ENCODE results near the gene MTAP. TPM values are rescaled to one million over a fixed set of nuclear protein-coding genes. Genes with fewer than 3 reads are reported as not detected.
A peak's percentile ranks its signal among the peaks of the same experiment; 100 is the strongest.

The MTAP gene
- 10 to 100 TPM; 62.5 to 68.2 TPM for total RNA-seq

GRCh38 chr9:21802418-21803000 is at the start of gene MTAP:
Gene MTAP, plus strand, starts transcription at chr9:21802636. Its CDS starts 113 bp downstream, at chr9:21802749.
- no peaks in the 10 kb centered on the region for H3K9me3 Mint-ChIP-seq (ENCODE audit: insufficient read depth)
- H3K27ac Mint-ChIP-seq = peak within 1 kb of the TSS; percentile 99
- peak; percentile 86 for ATAC-seq
- H3K4me1 Mint-ChIP-seq (ENCODE audit: low read depth) = peaks cover 39% of the 10 kb centered on the region
- H3K4me3 Mint-ChIP-seq = peak within 1 kb of the TSS; percentile 99
- CTCF ChIA-PET = interaction anchor here (1.3 to 3.4 kb wide), 3 partner anchors 10 to 236 kb away, joined by 5 to 20 read pairs (median 15); no protein-coding TSS in a partner anchor
- DNase-seq = peak; percentile 76
- peaks cover 24% of the 10 kb centered on the region for H3K27me3 Mint-ChIP-seq (ENCODE audit: low read depth)
- H3K36me3 Mint-ChIP-seq (ENCODE audit: low read depth) = peaks cover 36% of the 10 kb centered on the region
- POLR2A ChIA-PET = interaction anchor here (0.7 kb wide), 1 partner anchor 662 kb away, joined by 3 read pairs; no protein-coding TSS in a partner anchor

- DNase-seq = no peak
- Mint-ChIP-seq H3K4me1 (ENCODE audit: low read depth) (no peaks in the 10 kb centered on the region), H3K27me3 (ENCODE audit: low read depth) (peaks cover 53% of the 10 kb centered on the region), H3K36me3 (ENCODE audit: low read depth) (no peaks in the 10 kb centered on the region), H3K4me3 (no peak overlapping the region), H3K9me3 (ENCODE audit: insufficient read depth) (no peaks in the 10 kb centered on the region), H3K27ac (no peak overlapping the region)
- CTCF ChIA-PET = no interaction called here
- no peak for ATAC-seq
- POLR2A ChIA-PET = no interaction called here
These were observed 48.9 kb upstream of the MTAP start for GRCh38 chr9:21753523-21753922.

GRCh38 chr9:21754741-21755140 is 47.7 kb upstream of the MTAP start:
- Mint-ChIP-seq H3K27me3 (ENCODE audit: low read depth) (peaks cover 56% of the 10 kb centered on the region), H3K4me1 (ENCODE audit: low read depth) (no peaks in the 10 kb centered on the region), H3K4me3 (no peak overlapping the region), H3K27ac (no peak overlapping the region), H3K36me3 (ENCODE audit: low read depth) (no peaks in the 10 kb centered on the region), H3K9me3 (ENCODE audit: insufficient read depth) (no peaks in the 10 kb centered on the region)
- ChIA-PET POLR2A (no interaction called here), CTCF (no interaction called here)
- ATAC-seq (no peak), DNase-seq (no peak)

GRCh38 chr9:21758540-21758939 is 43.9 kb upstream of the MTAP start:
- no peak for ATAC-seq
- CTCF ChIA-PET = no interaction called here
- peaks cover 60% of the 10 kb centered on the region for H3K27me3 Mint-ChIP-seq (ENCODE audit: low read depth)
- no peaks in the 10 kb centered on the region for H3K36me3 Mint-ChIP-seq (ENCODE audit: low read depth)
- H3K9me3 Mint-ChIP-seq (ENCODE audit: insufficient read depth) = no peaks in the 10 kb centered on the region
- POLR2A ChIA-PET = no interaction called here
- H3K27ac Mint-ChIP-seq = no peak overlapping the region
- no peak for DNase-seq
- no peak overlapping the region for H3K4me3 Mint-ChIP-seq
- peaks cover 19% of the 10 kb centered on the region for H3K4me1 Mint-ChIP-seq (ENCODE audit: low read depth)

- Mint-ChIP-seq H3K27ac (peak overlapping the region; percentile 1), H3K27me3 (ENCODE audit: low read depth) (peaks cover 57% of the 10 kb centered on the region)
These were observed 41.0 kb upstream of the MTAP start for GRCh38 chr9:21761309-21761901.

GRCh38 chr9:21762064-21762463 is 40.4 kb upstream of the MTAP start:
- H3K27me3 Mint-ChIP-seq (ENCODE audit: low read depth) = peaks cover 57% of the 10 kb centered on the region
- no peak overlapping the region for H3K27ac Mint-ChIP-seq
- CTCF ChIA-PET = no interaction called here

More at GRCh38 chr9:21761309-21761901, 41.0 kb upstream of the MTAP start:
- ChIA-PET CTCF (interaction anchor here (0.8 to 1.1 kb wide), 3 partner anchors 18 to 295 kb away, joined by 3 to 4 read pairs (median 3); no protein-coding TSS in a partner anchor), POLR2A (interaction anchor here (0.6 kb wide), 1 partner anchor 1591 kb away, joined by 4 read pairs; no protein-coding TSS in a partner anchor)
- H3K4me3 Mint-ChIP-seq = peak overlapping the region; percentile 25
- DNase-seq (peak; percentile 76), ATAC-seq (peak; percentile 97)
- H3K36me3 Mint-ChIP-seq (ENCODE audit: low read depth) = no peaks in the 10 kb centered on the region
- no peaks in the 10 kb centered on the region for H3K9me3 Mint-ChIP-seq (ENCODE audit: insufficient read depth)
- H3K4me1 Mint-ChIP-seq (ENCODE audit: low read depth) = peaks cover 19% of the 10 kb centered on the region

GRCh38 chr9:21764846-21765245 is 37.6 kb upstream of the MTAP start:
- ATAC-seq (no peak), DNase-seq (no peak)
- H3K4me3 Mint-ChIP-seq = no peak overlapping the region
- POLR2A ChIA-PET = no interaction called here
- H3K27ac Mint-ChIP-seq = no peak overlapping the region
- CTCF ChIA-PET = no interaction called here
- no peaks in the 10 kb centered on the region for H3K9me3 Mint-ChIP-seq (ENCODE audit: insufficient read depth)
- peaks cover 19% of the 10 kb centered on the region for H3K4me1 Mint-ChIP-seq (ENCODE audit: low read depth)
- peaks cover 57% of the 10 kb centered on the region for H3K27me3 Mint-ChIP-seq (ENCODE audit: low read depth)
- no peaks in the 10 kb centered on the region for H3K36me3 Mint-ChIP-seq (ENCODE audit: low read depth)

More at GRCh38 chr9:21762064-21762463, 40.4 kb upstream of the MTAP start:
- DNase-seq (no peak), ATAC-seq (no peak)
- H3K9me3 Mint-ChIP-seq (ENCODE audit: insufficient read depth) = no peaks in the 10 kb centered on the region
- H3K4me1 Mint-ChIP-seq (ENCODE audit: low read depth) = peaks cover 19% of the 10 kb centered on the region
- no peak overlapping the region for H3K4me3 Mint-ChIP-seq
- no peaks in the 10 kb centered on the region for H3K36me3 Mint-ChIP-seq (ENCODE audit: low read depth)
- POLR2A ChIA-PET = no interaction called here

- no peaks in the 10 kb centered on the region for H3K36me3 Mint-ChIP-seq (ENCODE audit: low read depth)
- H3K4me3 Mint-ChIP-seq = no peak overlapping the region
- peaks cover 21% of the 10 kb centered on the region for H3K4me1 Mint-ChIP-seq (ENCODE audit: low read depth)
- CTCF ChIA-PET = no interaction called here
- no peaks in the 10 kb centered on the region for H3K9me3 Mint-ChIP-seq (ENCODE audit: insufficient read depth)
- no peak for DNase-seq
- no peak for ATAC-seq
- no peak overlapping the region for H3K27ac Mint-ChIP-seq
- POLR2A ChIA-PET = no interaction called here
- H3K27me3 Mint-ChIP-seq (ENCODE audit: low read depth) = peaks cover 54% of the 10 kb centered on the region
These were observed 36.3 kb upstream of the MTAP start for GRCh38 chr9:21766096-21766495.

- Mint-ChIP-seq H3K27ac (no peak overlapping the region), H3K36me3 (ENCODE audit: low read depth) (no peaks in the 10 kb centered on the region), H3K4me1 (ENCODE audit: low read depth) (peaks cover 11% of the 10 kb centered on the region), H3K27me3 (ENCODE audit: low read depth) (peaks cover 24% of the 10 kb centered on the region), H3K9me3 (ENCODE audit: insufficient read depth) (no peaks in the 10 kb centered on the region), H3K4me3 (no peak overlapping the region)
- POLR2A ChIA-PET = no interaction called here
- ATAC-seq (no peak), DNase-seq (no peak)
- CTCF ChIA-PET = interaction anchor here (1.3 to 1.8 kb wide), 3 partner anchors 18 to 305 kb away, joined by 4 to 8 read pairs (median 6); no protein-coding TSS in a partner anchor
These were observed 31.4 kb upstream of the MTAP start for GRCh38 chr9:21770871-21771560.

GRCh38 chr9:21777701-21778100 is 24.7 kb upstream of the MTAP start:
- ChIA-PET CTCF (interaction anchor here (0.6 to 2.6 kb wide), 6 partner anchors 11 to 542 kb away, joined by 3 to 18 read pairs (median 3); no protein-coding TSS in a partner anchor), POLR2A (no interaction called here)
- no peak overlapping the region for H3K4me3 Mint-ChIP-seq
- no peak overlapping the region for H3K27ac Mint-ChIP-seq
- H3K27me3 Mint-ChIP-seq (ENCODE audit: low read depth) = peaks cover 3% of the 10 kb centered on the region
- peak; percentile 44 for DNase-seq
- no peaks in the 10 kb centered on the region for H3K9me3 Mint-ChIP-seq (ENCODE audit: insufficient read depth)
- H3K4me1 Mint-ChIP-seq (ENCODE audit: low read depth) = peaks cover 4% of the 10 kb centered on the region
- peak; percentile 58 for ATAC-seq
- H3K36me3 Mint-ChIP-seq (ENCODE audit: low read depth) = no peaks in the 10 kb centered on the region

- H3K27ac Mint-ChIP-seq = no peak overlapping the region
- peaks cover 4% of the 10 kb centered on the region for H3K4me1 Mint-ChIP-seq (ENCODE audit: low read depth)
- ATAC-seq = peak; percentile 36
- DNase-seq = no peak
- H3K9me3 Mint-ChIP-seq (ENCODE audit: insufficient read depth) = no peaks in the 10 kb centered on the region
- ChIA-PET CTCF (interaction anchor here (0.8 to 2.6 kb wide), 6 partner anchors 10 to 542 kb away, joined by 3 to 18 read pairs (median 3); no protein-coding TSS in a partner anchor), POLR2A (interaction anchor here (0.7 kb wide), 1 partner anchor 51 kb away, joined by 4 read pairs; no protein-coding TSS in a partner anchor)
- H3K36me3 Mint-ChIP-seq (ENCODE audit: low read depth) = no peaks in the 10 kb centered on the region
- H3K4me3 Mint-ChIP-seq = peak overlapping the region; percentile 6
- peaks cover 3% of the 10 kb centered on the region for H3K27me3 Mint-ChIP-seq (ENCODE audit: low read depth)
These were observed 24.1 kb upstream of the MTAP start for GRCh38 chr9:21778304-21778703.

- CTCF ChIA-PET = interaction anchor here (1.0 to 2.6 kb wide), 4 partner anchors 9 to 324 kb away, joined by 3 to 18 read pairs (median 8); no protein-coding TSS in a partner anchor
- Mint-ChIP-seq H3K4me1 (ENCODE audit: low read depth) (peaks cover 4% of the 10 kb centered on the region), H3K27me3 (ENCODE audit: low read depth) (peaks cover 6% of the 10 kb centered on the region), H3K4me3 (no peak overlapping the region), H3K9me3 (ENCODE audit: insufficient read depth) (no peaks in the 10 kb centered on the region), H3K36me3 (ENCODE audit: low read depth) (no peaks in the 10 kb centered on the region), H3K27ac (no peak overlapping the region)
- DNase-seq (no peak), ATAC-seq (no peak)
- POLR2A ChIA-PET = no interaction called here
These were observed 23.0 kb upstream of the MTAP start for GRCh38 chr9:21779397-21779796.

Measured in activated CD8-positive, alpha-beta T cell treated with anti-CD3 and anti-CD28 coated beads, Interleukin-2, amount 10 ng/mL, durations not matched to agents 7 days and 5 days (primary cell).